Left lung (tissue), 10 donors: ENCODE data around the gene PTCD2. TPM values are rescaled to one million over a fixed set of nuclear protein-coding genes. Genes with fewer than 3 reads are reported as not detected.
"Not testable (repeated sequence)": the region's sequence is repeated elsewhere in the genome, so short reads cannot be mapped to it uniquely, and the experiment has no call there.

Experiments
- ATAC-seq: fragments of 200-7000 bp; cut with Tn5 transposase; one replicate; pipeline ENCODE4 v1.9.1; 2020; ENCODE audit warnings: moderate library complexity
- DNase-seq, 4 donors: peaks; one replicate each; pipeline ENCODE4 v3.0.0-alpha.2; 2013 to 2020
- H3K27ac ChIP-seq, 2 donors: fragments of 200-600 bp; sonication (generic) in 1 of 2; one replicate each; pipeline versions ENCODE4 v1.5.0 to v1.8.0; 2020 to 2021
- H3K27me3 ChIP-seq, 2 donors: fragments of 200-600 bp; sonication (generic) in 1 of 2; one replicate each; pipeline versions ENCODE4 v1.5.0 to v1.8.0; 2020 to 2021
- H3K36me3 ChIP-seq, 2 donors: fragments of 200-600 bp; sonication (generic) in 1 of 2; one replicate each; pipeline versions ENCODE4 v1.5.0 to v1.8.0; 2020 to 2021
- H3K4me1 ChIP-seq, 2 donors: fragments of 200-600 bp; one replicate each; pipeline ENCODE4 v1.8.0; 2021
- H3K4me3 ChIP-seq, 2 donors: fragments of 200-600 bp; sonication (generic) in 1 of 2; one replicate each; pipeline versions ENCODE4 v1.5.0 to v1.8.0; 2020 to 2021; ENCODE audit warnings: mild to moderate bottlenecking in 1 of 2
- H3K9me3 ChIP-seq, 2 donors: fragments of 200-600 bp; sonication (generic) in 1 of 2; one replicate each; pipeline versions ENCODE4 v1.5.0 to v1.8.0; 2020 to 2021
- CTCF ChIP-seq, 2 donors: fragments of 200-600 bp; sonication (generic) in 1 of 2; IDR thresholded peaks; one replicate each; pipeline versions ENCODE4 v1.5.0 to v1.8.0; 2021; ENCODE audit warnings: antibody characterized with exemption in 2 of 2
- intact Hi-C, 2 donors: fragments of 100-400 bp; cut with DNase I; formaldehyde crosslinking; loops; one replicate each; pipeline versions ENCODE4 v1.11.2 to v1.14.2; 2022
- polyA plus RNA-seq, 6 donors: library from polyadenylated mRNA; unstranded; fragments of 120-200 nt; gene quantifications; one replicate each; pipeline ENCODE4 v1.2.1, GENCODE V29; 2013; ENCODE audit not compliant: insufficient read length in 6 of 6
- total RNA-seq, 2 donors: library from RNA; stranded (reverse); fragmentation: NEBNext Ultra II Directional; extraction: Animal tissue kit (Norgen Biotek cat#: 25700); gene quantifications; one replicate each; pipeline ENCODE4 v1.2.1, GENCODE V29; 2021
- donor health status: DM: no; HTN: yes; CAD: no.
- donor health status: DM: no; HTN: no; CAD: no.

PTCD2 gene
- total and polyA plus RNA-seq, 8 donors = 7.6 to 12.6 (median 11.1) TPM

- TF ChIP-seq CTCF (IDR thresholded peaks at IDR 0.05) = peak; percentile 83 to 88
- peaks cover 2 to 14% of the 10 kb centered on the region in 2 donors for H3K4me1 ChIP-seq
- intact Hi-C loops = no loop called here
- peak overlapping the region; percentile 92 to 96 for H3K27ac ChIP-seq
- peak overlapping the region; percentile 43 to 68 for H3K4me3 ChIP-seq
- peak; percentile 99 for ATAC-seq
- no peaks in the 10 kb centered on the region for H3K9me3 ChIP-seq
- no peaks in the 10 kb centered on the region for H3K27me3 ChIP-seq
- DNase-seq = peak; percentile 95 to 99 (median 98)
- H3K36me3 ChIP-seq = peaks cover 0 to 39% of the 10 kb centered on the region in 2 donors
Measured at GRCh38 chr5:72307968-72308852, 12.0 kb upstream of the PTCD2 start.

- no peak for TF ChIP-seq CTCF (IDR thresholded peaks at IDR 0.05)
- Histone ChIP-seq H3K4me3 (peak overlapping the region in 1 of 2 donors; percentile 68), H3K9me3 (no peaks in the 10 kb centered on the region), H3K4me1 (peaks cover 2 to 14% of the 10 kb centered on the region in 2 donors), H3K27me3 (no peaks in the 10 kb centered on the region), H3K36me3 (peaks cover 0 to 45% of the 10 kb centered on the region in 2 donors), H3K27ac (peak overlapping the region; percentile 15 to 96)
- DNase-seq (no peak), ATAC-seq (no peak)
- intact Hi-C loops = no loop called here
Measured at GRCh38 chr5:72308853-72309191, 11.4 kb upstream of the PTCD2 start.

GRCh38 chr5:72313141-72313540, 7.0 kb upstream of the PTCD2 start:
- Histone ChIP-seq H3K27me3 (no peaks in the 10 kb centered on the region), H3K36me3 (peaks cover 0 to 53% of the 10 kb centered on the region in 2 donors), H3K4me3 (no peak overlapping the region), H3K4me1 (peaks cover 2 to 23% of the 10 kb centered on the region in 2 donors), H3K9me3 (no peaks in the 10 kb centered on the region), H3K27ac (no peak overlapping the region)
- intact Hi-C loops = no loop called here
- TF ChIP-seq CTCF (IDR thresholded peaks at IDR 0.05) = no peak
- ATAC-seq (no peak), DNase-seq (no peak)

GRCh38 chr5:72314571-72315172, 5.5 kb upstream of the PTCD2 start:
- intact Hi-C loops = no loop called here
- H3K4me3 ChIP-seq = no peak overlapping the region
- H3K27me3 ChIP-seq = no peaks in the 10 kb centered on the region
- H3K36me3 ChIP-seq = peaks cover 0 to 48% of the 10 kb centered on the region in 2 donors
- no peak overlapping the region for H3K27ac ChIP-seq
- ATAC-seq (peak; percentile 77), DNase-seq (peak in 1 of 4 donors; percentile 65)
- no peaks in the 10 kb centered on the region for H3K9me3 ChIP-seq
- TF ChIP-seq CTCF (IDR thresholded peaks at IDR 0.05) = no peak
- peaks cover 0 to 30% of the 10 kb centered on the region in 2 donors for H3K4me1 ChIP-seq

- ATAC-seq (peak; percentile 2), DNase-seq (peak in 2 of 4 donors; percentile 13 to 81)
- Histone ChIP-seq H3K4me3 (peak overlapping the region; percentile 63 to 77), H3K36me3 (peaks cover 0 to 20% of the 10 kb centered on the region in 2 donors), H3K27ac (peak overlapping the region; percentile 67 to 81), H3K4me1 (peaks cover 0 to 43% of the 10 kb centered on the region in 2 donors)
- intact Hi-C loops, H3K27me3 ChIP-seq, H3K9me3 ChIP-seq: not testable (repeated sequence)
Measured at GRCh38 chr5:72319435-72319975, 668 bp upstream of the PTCD2 start.
